Loucy (cell line): ENCODE measurements around the gene FAM83D.
A peak's percentile ranks its signal among the peaks of the same experiment; 100 is the strongest.
"Not testable (repeated sequence)": the region's sequence is repeated elsewhere in the genome, so short reads cannot be mapped to it uniquely, and the experiment has no call there.

Experiments used
- H2AFZ ChIP-seq: fragments of 200-600 bp; sonication (generic); 2 replicates; pipeline ENCODE4 v1.6.0; 2016; ENCODE audit warnings: antibody characterized with exemption, mild to moderate bottlenecking, low read length, moderate library complexity
- H3F3A ChIP-seq: fragments of 200-600 bp; 2 replicates; pipeline ENCODE4 v1.6.0; 2016; ENCODE audit warnings: antibody characterized with exemption, low read depth, mild to moderate bottlenecking
- H3K27me3 ChIP-seq: fragments of 200-600 bp; sonication (generic); 2 replicates; pipeline ENCODE4 v1.6.1; 2014; ENCODE audit warnings: low read length, mild to moderate bottlenecking; ENCODE audit not compliant: insufficient read depth, poor library complexity, severe bottlenecking
- H3K36me3 ChIP-seq: fragments of 200-600 bp; sonication (generic); 2 replicates; pipeline ENCODE4 v1.6.1; 2016; ENCODE audit warnings: low read length; ENCODE audit not compliant: insufficient read depth
- H3K4me1 ChIP-seq: fragments of 200-600 bp; sonication (generic); 2 replicates; pipeline ENCODE4 v1.5.1; 2014; ENCODE audit warnings: low read length, mild to moderate bottlenecking; ENCODE audit not compliant: insufficient read depth, poor library complexity, severe bottlenecking
- H3K4me2 ChIP-seq: fragments of 200-600 bp; sonication (generic); 2 replicates; pipeline ENCODE4 v1.6.0; 2014; ENCODE audit warnings: antibody characterized with exemption, low read length, low read depth, mild to moderate bottlenecking; ENCODE audit not compliant: poor library complexity, severe bottlenecking
- H3K4me3 ChIP-seq: fragments of 200-600 bp; sonication (generic); 2 replicates; pipeline ENCODE4 v1.5.1; 2014; ENCODE audit warnings: low read length, mild to moderate bottlenecking, mixed read lengths; ENCODE audit not compliant: poor library complexity, severe bottlenecking
- H3K79me2 ChIP-seq: fragments of 200-600 bp; sonication (generic); 2 replicates; pipeline ENCODE4 v1.6.1; 2014; ENCODE audit warnings: low read length; ENCODE audit not compliant: insufficient read depth
- H3K9ac ChIP-seq: fragments of 200-600 bp; sonication (generic); 2 replicates; pipeline ENCODE4 v1.6.0; 2014; ENCODE audit warnings: mild to moderate bottlenecking, low read depth, low read length, moderate library complexity; ENCODE audit not compliant: poor library complexity, severe bottlenecking
- H3K9me2 ChIP-seq: fragments of 200-600 bp; sonication (generic); replicated peaks from 2 replicates; pipeline ENCODE4 v1.6.1; 2016; ENCODE audit warnings: low read depth, low read length, mixed read lengths
- H3K9me3 ChIP-seq: fragments of 200-600 bp; sonication (generic); 2 replicates; pipeline ENCODE4 v1.6.1; 2014; ENCODE audit warnings: mild to moderate bottlenecking, antibody characterized with exemption, low read length, low read depth; ENCODE audit not compliant: insufficient read depth
- H4K20me1 ChIP-seq: fragments of 200-600 bp; sonication (generic); 2 replicates; pipeline ENCODE4 v1.6.0; 2014; ENCODE audit warnings: antibody characterized with exemption, low read length, mild to moderate bottlenecking; ENCODE audit not compliant: insufficient read depth, poor library complexity, severe bottlenecking
- CTCF ChIP-seq: fragments of 200-600 bp; sonication (generic); conservative IDR thresholded peaks from 2 replicates; pipeline ENCODE4 v1.5.1; 2014; ENCODE audit warnings: mild to moderate bottlenecking, antibody characterized with exemption, low read length
- EZH2phosphoT487 ChIP-seq: fragments of 200-600 bp; IDR thresholded peaks from 2 replicates; pipeline ENCODE4 v1.6.1; 2018; ENCODE audit warnings: antibody characterized with exemption, mild to moderate bottlenecking, moderate library complexity, borderline replicate concordance

FAM83D gene

DNA sequence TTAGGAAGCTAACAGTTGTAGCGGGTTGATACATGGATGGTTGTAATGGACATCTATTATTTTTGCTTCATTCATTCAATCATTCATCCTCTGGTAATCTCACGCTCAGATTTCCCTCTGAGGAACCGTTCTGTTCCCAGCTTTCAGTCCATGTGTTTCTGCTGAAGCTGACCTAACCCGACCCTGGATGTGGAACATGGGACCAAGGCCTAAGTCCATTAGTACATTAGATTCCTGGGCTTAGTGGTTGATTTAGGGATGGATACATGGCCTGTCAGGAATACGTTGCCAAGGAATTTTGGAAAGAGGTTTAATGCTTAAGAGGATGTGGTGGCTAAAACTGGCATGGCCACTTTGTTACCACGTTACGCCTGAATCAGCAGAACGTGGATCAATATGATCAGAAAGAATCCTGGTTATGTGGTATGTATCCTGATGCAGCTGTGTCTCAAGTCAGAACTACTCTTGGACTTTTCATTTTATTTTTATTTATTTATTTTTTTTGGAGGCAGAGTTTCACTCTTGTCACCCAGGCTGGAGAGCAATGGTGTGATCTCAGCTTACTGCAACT is 31.8 kb downstream of the FAM83D start:
- no peak overlapping the region for H3K4me3 ChIP-seq
- no peaks in the 10 kb centered on the region for H3K9me2 ChIP-seq
- no peak overlapping the region for H2AFZ ChIP-seq
- peaks cover 18% of the 10 kb centered on the region; the same call in 1 of the 2 replicates for H3K36me3 ChIP-seq
- H3K9me3 ChIP-seq: no peaks in the 10 kb centered on the region
- no peaks in the 10 kb centered on the region for H4K20me1 ChIP-seq
- no peak overlapping the region for H3K9ac ChIP-seq
- TF ChIP-seq CTCF (no peak), EZH2phosphoT487 (no peak)
- peaks cover 13% of the 10 kb centered on the region for H3K4me1 ChIP-seq
- H3K79me2 ChIP-seq: peaks cover 14% of the 10 kb centered on the region
- peaks cover 9% of the 10 kb centered on the region; the same call in 1 of the 2 replicates for H3F3A ChIP-seq
- H3K4me2 ChIP-seq: no peak overlapping the region
- no peaks in the 10 kb centered on the region for H3K27me3 ChIP-seq

DNA sequence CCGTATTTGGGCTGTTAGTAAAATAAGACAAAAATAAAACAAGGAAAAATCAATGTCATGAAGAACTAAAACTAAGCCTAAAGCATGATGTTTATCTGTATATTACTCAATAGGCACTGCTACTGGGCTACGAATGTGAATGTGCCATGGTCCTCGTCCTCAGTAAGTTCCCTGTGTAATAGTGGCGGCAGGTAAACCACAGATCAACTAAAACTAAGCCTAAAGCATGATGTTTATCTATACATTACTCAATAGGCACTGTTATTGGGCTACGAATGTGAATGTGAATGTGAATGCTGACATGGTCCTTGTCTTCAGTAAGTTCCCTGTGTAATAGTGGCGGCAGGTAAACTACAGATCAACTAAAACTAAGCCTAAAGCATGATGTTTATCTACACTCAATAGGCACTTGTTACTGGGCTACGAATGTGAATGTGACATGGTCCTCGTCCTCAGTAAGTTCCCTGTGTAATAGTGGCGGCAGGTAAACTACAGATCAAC is 34.0 kb downstream of the FAM83D start:
- not testable (repeated sequence) for H3K4me3 ChIP-seq, H3K9me3 ChIP-seq, H4K20me1 ChIP-seq, H3K9me2 ChIP-seq, H3K36me3 ChIP-seq, H2AFZ ChIP-seq, H3K27me3 ChIP-seq, H3F3A ChIP-seq, H3K9ac ChIP-seq
- H3K4me2 ChIP-seq: peak overlapping the region; percentile 80
- H3K79me2 ChIP-seq: peaks cover 35% of the 10 kb centered on the region
- peaks cover 26% of the 10 kb centered on the region for H3K4me1 ChIP-seq

GRCh38 chr20:38961530-38962043 is 35.4 kb downstream of the FAM83D start:
- Histone ChIP-seq H3F3A (peaks cover 9% of the 10 kb centered on the region; the same call in 1 of the 2 replicates), H3K27me3 (no peaks in the 10 kb centered on the region), H4K20me1 (no peaks in the 10 kb centered on the region), H3K36me3 (no peaks in the 10 kb centered on the region), H3K4me1 (peaks cover 26% of the 10 kb centered on the region), H3K4me2 (peak overlapping the region; percentile 80), H2AFZ (peak overlapping the region; percentile 93), H3K4me3 (peak overlapping the region; percentile 94), H3K9me2 (no peaks in the 10 kb centered on the region), H3K9ac (peak overlapping the region; percentile 86), H3K9me3 (no peaks in the 10 kb centered on the region), H3K79me2 (peaks cover 42% of the 10 kb centered on the region)
- TF ChIP-seq EZH2phosphoT487 (no peak), CTCF (no peak)
